HG03354 (cell line): ENCODE measurements around the gene COX4I1.
"Not testable (repeated sequence)": the region's sequence is repeated elsewhere in the genome, so short reads cannot be mapped to it uniquely, and the experiment has no call there.

Experiments used
- ATAC-seq: cut with Tn5 transposase; IDR thresholded peaks from one replicate; pipeline ENCODE4 v1.9.1; 2021; ENCODE audit warnings: mild to moderate bottlenecking; ENCODE audit not compliant: unreplicated experiment, poor library complexity, severe bottlenecking

COX4I1 gene

DNA sequence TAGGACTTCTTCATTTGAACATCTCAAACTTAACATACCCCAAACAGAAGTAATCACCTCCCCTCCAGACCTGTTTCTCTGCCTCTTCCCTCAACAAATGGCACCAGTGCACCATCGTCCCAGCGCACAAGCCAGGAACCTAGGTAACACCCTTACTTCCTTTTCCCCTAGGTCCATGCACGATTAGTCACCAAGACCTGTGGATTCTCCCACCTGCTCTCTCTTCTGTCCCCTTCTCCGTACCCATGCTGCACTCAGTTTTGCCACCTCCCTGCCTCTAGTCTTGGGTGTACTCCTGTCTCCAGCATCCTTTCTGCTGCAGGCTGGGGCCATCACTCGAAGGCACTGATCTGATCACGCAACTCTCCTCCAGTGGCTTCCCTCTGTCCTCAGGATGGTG is 3.3 kb upstream of the COX4I1 start:
- no peak for ATAC-seq

DNA sequence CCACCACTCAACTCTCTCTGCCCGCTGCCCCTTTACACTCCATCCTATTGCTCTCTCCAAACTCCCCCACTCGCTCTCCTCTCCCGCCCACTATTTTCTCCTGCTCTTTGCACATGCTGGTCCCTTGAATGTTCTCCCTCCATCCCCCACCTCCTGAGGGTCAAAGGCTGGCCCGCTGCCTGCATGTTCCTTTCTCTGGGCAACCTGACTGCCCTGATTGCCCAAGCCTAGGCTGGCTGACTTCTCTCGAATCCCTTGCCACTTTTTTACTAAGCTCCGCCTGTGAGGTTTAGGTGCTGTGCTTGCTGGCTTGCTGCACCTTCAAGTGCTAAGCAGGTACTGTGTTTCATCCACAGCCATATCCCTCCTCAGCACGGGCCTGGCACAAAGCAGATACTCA is 2.9 kb upstream of the COX4I1 start:
- ATAC-seq = no peak

DNA sequence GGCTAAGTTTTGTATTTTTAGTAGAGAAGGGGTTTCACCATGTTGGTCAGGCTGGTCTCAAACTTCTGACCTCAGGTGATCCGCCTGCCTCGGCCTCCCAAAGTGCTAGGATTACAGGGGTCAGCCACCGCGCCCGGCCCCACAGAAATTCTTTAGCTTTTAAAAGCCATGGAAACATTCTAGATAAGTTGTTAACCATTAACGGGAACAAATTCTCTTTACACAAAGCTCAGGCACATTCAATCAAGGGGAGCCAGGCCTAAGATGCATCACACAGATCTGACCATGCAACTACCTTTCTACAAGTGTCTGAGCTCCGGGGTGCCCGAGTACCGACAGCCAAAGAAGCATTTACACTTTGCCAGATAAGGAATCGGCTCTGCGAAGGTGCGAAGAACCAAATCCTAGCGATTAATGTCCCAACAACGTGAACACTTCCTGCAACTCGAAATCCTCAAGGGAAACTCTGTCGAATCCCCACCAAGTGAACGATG is 1.2 kb upstream of the COX4I1 start:
- no peak for ATAC-seq

DNA sequence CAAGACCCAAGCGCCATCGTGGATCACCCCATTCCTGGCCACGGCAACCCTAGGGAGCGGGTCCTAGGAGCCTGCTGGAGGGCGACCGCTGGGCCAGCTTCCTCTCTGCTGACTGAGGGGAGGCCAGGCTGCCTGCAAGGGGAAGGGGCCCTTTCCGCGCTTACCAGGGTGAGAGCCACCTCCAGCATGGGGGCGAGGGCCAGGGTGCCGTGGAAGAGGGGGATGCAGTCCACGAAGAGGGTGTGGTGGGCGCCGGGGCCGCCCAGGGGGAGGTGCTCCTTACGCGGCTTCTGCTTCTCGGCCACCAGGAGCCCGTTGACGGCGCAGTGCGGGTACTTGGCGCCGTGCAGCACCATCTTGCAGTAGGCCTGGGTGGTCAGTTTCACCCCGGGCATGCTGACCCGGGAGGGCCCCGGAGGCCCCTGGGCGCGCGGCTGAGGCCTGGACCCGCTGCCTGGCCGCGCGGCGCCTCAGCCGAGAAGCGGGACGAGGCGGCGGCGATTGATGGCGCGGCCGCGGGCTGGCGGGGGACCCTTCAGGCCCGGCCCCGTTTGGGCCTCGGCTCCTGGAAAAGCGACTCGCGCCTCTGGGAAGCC is 496 bp upstream of the COX4I1 start:
- ATAC-seq = peak; percentile 33

DNA sequence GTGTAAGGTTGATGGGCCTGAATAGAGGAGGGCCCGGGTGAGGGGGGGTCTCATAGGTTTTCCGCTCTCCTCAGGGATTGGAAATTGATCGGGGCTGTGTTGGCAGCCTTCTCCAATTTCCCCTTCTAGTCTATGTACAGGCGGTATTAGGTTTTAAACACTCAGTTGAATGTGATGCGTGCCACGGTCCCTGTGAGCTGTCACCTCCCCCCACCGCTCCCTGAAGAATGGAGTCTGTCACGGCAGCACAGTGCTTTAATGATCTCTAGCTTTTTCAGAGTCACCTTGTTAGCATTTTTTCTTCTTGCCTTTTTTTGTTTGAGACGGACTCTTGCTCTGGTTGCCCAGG is 800 bp downstream of the COX4I1 start:
- ATAC-seq = no peak

DNA sequence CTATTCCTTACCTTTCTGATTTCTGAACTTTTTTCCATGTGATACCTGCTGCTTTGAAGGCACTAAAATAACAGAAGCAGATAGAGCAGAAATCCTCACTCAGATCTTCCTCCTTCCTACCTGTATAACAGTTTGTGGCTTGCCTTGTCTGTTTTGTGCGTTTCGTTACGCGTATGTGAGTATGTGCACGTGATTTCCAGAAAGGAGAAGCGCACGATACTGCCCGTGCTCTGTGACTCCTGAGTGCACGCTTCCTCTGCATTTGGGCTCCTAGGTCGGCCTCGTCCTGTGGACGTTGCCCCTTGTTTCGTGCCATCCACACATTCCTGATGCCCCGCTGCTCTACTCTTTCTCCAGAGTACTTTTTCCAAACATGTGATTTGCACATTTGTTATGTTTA is 4.1 kb downstream of the COX4I1 start:
- ATAC-seq = no peak

DNA sequence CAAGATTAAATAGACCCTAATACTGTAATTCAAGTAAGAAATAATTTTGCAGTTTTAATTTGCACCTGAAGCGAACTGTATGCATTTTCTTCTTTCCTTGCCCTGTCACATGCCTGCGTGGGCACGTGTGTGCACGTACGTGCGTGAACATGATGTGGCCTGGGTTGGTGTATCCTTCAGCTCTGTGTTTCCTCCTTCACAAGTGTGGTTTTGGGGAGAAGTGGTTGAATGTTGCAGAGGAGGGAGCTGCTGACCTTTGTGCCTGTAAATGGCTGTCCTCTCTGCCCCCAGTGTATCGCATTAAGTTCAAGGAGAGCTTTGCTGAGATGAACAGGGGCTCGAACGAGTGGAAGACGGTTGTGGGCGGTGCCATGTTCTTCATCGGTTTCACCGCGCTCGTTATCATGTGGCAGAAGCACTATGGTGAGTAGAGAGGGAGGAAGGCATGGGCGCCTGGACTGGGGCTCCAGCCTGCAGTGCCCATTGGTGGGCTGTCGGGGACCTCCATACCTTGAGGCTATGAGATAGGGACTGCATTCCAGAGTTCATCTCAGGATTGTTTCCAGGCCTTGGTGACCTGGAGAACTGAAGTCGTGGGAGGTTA is 6.0 kb downstream of the COX4I1 start:
- ATAC-seq = no peak

DNA sequence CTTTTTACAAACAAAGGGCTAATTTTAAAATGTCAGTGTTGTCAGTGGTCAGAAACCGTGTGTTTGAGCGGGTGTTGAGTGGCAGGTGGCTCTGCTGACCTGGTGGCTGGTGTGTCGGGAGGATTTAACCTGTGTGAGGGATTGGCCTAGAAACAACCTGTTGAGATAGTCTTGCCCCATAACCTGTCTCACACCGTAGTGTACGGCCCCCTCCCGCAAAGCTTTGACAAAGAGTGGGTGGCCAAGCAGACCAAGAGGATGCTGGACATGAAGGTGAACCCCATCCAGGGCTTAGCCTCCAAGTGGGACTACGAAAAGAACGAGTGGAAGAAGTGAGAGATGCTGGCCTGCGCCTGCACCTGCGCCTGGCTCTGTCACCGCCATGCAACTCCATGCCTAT is 7.0 kb downstream of the COX4I1 start:
- ATAC-seq = no peak

DNA sequence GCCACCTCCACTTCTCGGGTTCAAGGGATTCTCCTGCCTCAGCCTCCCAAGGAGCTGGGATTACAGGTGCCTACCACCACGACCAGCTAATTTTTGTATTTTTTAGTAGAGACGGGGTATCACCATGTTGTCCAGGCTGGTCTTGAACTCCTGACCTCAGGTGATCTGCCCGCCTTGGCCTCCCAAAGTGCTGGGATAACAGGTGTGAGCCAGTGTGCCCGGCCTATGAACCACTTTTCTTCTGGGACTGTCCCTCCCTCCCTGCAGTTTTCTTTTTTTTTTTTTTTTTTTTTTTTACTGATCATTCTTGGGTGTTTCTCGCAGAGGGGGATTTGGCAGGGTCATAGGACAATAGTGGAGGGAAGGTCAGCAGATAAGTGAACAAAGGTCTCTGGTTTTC is 7.8 kb downstream of the COX4I1 start:
- not testable (repeated sequence) for ATAC-seq

DNA sequence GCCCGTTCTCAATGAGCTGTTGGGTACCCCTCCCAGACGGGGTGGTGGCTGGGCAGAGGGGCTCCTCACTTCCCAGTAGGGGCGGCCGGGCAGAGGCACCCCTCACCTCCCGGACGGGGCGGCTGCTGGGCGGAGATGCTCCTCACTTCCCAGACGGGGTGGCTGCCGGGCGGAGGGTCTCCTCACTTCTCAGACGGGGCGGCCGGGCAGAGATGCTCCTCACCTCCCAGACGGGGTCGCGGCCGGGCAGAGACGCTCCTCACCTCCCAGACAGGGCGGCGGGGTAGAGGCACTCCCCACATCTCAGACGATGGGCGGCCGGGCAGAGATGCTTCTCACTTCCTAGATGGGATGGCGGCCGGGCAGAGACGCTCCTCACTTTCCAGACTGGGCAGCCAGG is 8.6 kb downstream of the COX4I1 start:
- not testable (repeated sequence) for ATAC-seq

DNA sequence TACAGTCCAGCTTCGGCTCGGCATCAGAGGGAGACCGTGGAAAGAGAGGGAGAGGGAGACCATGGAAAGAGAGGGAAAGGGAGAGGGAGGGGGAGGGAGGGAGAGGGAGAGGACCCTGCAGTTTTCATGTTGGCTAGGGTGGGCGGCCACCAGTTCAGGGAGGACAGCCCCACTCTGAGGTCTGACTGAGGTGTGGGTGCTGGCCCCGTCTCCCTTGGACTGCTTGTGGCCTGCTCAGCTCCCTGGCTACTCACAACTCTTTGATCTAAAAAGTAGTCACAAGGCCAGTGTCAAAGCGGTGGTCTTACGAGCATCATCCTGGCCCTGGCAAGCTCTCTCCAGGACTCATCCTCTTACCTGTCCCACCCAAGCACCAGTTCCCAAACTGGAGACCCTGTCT is 9.4 kb downstream of the COX4I1 start:
- no peak for ATAC-seq

DNA sequence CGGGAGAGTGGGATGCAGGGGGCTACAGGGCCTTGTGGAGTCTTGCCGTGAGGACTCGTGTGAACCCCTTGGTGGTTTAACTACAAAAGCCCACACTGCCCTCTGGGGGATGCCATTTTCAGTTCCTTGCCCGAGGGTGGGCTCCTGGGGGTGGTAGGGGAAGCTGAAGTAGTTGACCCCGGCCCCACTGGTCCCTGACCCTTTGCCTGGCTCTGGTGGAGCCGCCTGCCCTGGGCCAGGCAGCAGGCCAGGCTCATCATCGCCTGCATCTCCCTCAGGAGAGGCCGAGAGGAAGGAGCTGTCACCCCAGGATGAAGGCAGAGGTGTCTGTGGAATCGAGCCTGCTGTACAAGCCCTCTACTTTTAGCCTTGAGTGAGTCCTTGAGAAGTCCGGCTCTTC is 10.2 kb downstream of the COX4I1 start:
- ATAC-seq = no peak

DNA sequence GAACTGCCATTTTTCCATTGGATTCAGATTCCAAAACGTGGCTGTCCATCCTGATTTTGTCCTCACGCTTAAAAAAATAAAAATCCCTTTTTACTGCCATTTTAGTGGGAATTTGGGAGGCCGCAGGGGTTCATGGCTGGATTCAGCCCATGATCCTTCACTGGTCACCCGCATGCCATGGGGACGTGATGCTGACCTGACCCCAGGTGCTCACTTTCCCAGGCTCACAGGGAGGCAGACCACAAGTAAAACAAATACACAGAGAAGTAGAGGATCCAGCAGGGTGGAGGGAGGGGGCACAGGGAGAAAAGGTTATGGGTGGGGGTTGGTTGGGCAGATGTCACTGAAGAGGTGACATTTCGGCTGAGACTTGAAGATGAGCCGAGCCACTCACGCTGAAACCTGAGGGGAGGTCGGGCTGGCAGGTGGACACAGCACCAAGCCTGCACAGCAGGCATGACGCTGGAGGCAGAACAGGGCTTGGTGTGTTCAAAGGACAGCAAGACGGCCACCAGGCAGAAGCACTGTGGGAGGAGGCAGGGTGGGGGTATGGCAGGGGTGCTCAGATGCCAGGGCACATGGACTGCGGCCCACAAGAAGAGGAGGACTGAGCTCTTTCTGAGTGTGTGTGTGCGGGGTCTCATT is 10.7 kb downstream of the COX4I1 start:
- ATAC-seq = no peak

DNA sequence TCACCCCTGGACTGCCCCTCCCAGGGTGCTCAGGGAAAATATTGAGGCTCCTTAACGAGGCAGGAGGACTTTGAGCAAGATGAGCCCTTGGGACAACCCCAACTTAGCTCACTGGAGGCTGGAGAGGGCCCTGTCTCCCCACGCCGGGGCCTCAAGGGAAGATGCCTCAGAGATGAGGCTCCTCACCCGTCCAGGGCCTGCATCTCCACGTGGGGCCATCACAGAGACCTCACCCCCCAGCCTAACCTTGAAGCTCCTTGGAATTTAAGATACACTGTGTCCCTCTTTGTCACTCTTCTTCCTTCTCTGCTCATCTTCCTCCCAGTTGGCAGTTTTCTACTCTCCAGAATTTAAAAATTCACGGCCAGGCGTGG is 11.2 kb downstream of the COX4I1 start:
- ATAC-seq = no peak

DNA sequence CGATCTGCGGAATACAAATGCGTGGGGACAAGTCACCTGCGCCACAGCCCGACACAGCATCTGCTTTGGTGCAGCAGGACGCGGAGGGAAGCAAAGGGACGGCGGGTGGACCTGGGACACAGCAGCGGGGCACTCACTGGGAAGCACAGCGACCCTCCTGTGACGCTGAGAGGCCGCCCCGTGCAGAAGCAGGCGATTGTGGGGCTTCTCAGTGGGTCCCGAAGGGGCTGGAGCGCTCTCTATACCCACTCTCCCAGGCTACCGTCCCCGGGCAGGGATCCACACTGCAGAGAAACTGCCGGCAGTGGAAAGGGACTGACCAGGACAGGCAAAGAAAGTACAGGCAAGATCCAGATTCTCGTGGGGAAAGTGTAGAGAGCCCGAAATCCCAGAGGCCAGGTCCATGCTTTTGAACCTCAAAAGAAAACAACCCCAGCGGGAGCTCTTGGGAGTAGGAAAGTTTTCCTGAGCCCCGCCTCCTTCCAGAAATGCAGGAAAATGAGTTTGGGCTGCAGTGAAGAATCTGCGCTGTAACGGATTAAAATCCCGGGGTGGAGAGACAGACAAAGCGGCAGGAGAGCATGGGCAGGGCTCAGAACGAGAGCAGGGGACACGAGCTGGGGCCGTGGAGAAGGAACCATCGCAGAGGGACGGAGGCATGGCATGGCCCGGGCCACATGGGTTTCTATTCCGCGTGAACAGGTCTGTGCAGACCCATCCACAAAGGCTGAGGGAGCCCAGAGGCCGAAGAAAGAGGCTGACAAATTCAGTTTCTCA is 12.7 kb downstream of the COX4I1 start:
- ATAC-seq = no peak

DNA sequence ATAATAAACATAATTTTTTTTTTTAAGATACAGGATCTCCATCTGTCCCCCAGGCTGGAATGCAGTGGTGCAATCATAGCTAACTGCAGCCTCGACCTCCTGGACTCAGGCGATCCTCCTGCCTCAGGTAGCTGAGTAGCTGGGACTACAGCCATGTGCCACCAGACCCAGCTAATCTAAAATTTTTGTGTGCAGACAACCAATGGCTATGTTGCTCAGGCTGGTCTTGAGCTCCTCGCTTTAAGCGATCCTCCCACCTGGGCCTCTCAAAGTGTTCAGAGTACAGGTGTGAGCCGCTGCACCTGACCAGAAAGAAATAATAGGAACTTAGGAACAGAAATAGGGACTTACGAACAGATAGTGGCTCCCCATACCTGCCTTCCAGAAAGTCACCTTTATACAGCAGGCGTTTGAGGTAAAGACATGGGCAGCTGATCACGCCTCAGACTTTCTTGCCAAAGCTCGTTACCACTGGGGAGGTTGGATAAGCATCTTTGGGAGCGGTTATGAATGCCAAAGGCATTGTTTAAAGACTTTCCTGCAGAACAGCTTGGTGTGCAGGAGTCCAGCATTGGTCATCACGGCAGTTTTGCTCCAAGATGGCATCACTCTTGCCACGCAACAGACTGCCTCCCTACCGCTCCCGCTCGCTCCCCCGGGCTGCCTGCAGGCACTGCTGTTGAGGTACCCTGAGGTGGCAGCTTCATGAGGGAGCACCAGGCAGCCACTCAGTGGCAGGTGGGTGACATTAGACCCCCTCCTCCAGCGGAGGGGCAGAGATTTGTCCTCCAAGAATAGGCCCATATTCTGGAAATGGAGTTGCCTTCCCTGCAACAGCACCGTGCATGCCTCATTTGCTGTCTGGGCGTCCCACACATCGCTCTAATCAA is 13.6 kb downstream of the COX4I1 start:
- ATAC-seq = no peak

DNA sequence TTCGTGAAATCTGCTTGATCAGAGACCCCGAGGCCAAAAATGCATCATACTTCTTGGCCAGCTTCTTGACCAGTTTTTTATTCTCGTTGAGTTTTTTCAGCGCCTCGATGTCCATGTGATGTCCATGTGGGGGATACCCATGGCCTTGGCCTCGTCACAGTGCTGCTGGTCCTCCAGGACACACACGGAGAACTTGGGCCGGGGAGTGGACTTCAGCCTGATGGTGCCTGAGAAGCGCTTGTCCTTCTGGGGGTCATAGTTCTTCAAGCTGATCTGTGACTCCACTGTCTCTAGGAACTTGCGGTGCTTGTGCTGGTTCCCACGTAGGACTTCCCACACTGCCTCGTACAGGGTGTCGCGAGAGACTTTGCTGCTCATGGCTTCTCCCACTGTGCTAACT is 16.7 kb downstream of the COX4I1 start:
- ATAC-seq = no peak

DNA sequence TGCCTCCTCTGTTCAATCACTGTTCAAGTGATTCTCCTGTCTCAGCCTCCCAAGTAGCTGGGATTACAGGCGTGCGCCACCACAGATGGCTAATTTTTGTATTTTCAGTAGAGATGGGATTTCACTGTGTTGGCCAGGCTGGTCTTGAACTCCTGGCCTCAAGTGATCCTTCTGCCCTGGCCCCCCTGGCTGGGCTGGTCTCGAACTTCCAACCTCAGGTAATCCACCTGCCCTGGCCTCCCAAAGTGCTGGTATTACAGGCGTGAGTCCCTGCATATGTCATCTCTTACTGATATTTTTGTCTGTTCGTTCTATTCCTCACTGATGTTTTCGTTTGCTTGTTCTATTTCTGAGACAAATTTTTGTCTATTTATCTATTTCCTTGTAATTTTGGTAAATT is 17.7 kb downstream of the COX4I1 start:
- ATAC-seq = not testable (repeated sequence)

DNA sequence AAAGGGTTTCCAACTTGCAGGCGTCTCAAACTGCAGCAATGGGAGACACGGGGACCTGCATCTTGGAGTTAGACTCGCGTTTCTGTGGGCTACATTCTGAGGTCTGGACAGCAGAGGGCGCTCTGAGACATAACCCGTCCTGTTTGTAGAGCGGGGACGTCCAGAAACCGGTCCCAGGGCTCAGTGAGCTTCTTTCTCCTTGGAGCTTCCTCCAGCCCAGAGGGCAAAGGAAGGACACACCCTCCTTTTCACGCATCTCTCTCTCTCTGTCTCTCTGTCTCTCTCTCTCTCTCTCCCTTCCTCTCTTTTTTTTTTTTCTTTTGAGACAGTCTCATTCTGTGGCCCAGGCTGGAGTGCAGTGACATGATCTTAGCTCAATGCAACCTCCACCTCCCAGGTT is 19.8 kb downstream of the COX4I1 start:
- peak; percentile 72 for ATAC-seq

DNA sequence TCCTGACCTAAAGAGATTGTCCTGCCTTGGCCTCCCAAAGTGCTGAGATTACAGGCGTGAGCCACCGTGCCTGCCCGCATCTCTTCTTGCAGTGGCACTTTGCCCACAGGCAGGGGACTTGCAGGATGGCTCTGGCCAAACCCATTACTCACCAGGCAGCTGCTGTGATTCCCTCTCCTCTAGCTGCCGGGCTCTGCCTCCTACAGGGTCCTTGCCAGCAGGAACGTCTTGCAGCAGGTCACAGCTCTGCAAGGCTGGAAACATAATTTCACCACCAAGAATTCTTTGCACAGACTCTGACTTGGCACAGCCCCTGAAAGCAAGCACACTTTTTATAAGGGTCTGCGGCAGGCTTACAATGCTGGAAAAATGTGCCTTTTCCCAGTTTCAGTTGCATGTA is 20.3 kb downstream of the COX4I1 start:
- no peak for ATAC-seq
